ENCODE measurements around the gene HAAO.

GRCh38 chr2:42768706-42769256, 23.6 kb downstream of the HAAO start:
- no peak for TF ChIP-seq CTCF (conservative IDR thresholded peaks at IDR 0.05; ENCODE audit: low read depth in 2 of 2)
- TF ChIP-seq REST (IDR thresholded peaks at IDR 0.05; ENCODE audit: unreplicated experiment): no peak
- TF ChIP-seq ZNF462 (CRISPR knock-in tag; IDR thresholded peaks at IDR 0.05): no peak
- no peak for TF ChIP-seq EZH2phosphoT487 (IDR thresholded peaks at IDR 0.05; ENCODE audit: unreplicated experiment)
- no peak for TF ChIP-seq POLR2AphosphoS5 (IDR thresholded peaks at IDR 0.05; ENCODE audit: low read depth)
